Esophagus squamous epithelium (tissue), 4 donors: ENCODE results near the gene OSGIN1.

Experiments used
- POLR2A ChIP-seq, 4 donors: fragments of 450-650 bp; IDR thresholded peaks; one replicate each; pipeline ENCODE4 v1.6.1; 2017; ENCODE audit warnings: antibody characterized with exemption in 4 of 4, mild to moderate bottlenecking in 4 of 4, moderate library complexity in 3 of 4
- TF ChIP-seq, protein P1 (sequence below), 6 experiments: fragments of 450-650 bp in 4 of 6; fragments of 200-600 bp in 2 of 6; sonication (generic) in 2 of 6; IDR thresholded peaks; one replicate each; pipeline ENCODE4 v1.5.1; 2016 to 2019; ENCODE audit warnings: antibody characterized with exemption in 6 of 6, mild to moderate bottlenecking in 4 of 6, moderate library complexity in 4 of 6

DNA sequence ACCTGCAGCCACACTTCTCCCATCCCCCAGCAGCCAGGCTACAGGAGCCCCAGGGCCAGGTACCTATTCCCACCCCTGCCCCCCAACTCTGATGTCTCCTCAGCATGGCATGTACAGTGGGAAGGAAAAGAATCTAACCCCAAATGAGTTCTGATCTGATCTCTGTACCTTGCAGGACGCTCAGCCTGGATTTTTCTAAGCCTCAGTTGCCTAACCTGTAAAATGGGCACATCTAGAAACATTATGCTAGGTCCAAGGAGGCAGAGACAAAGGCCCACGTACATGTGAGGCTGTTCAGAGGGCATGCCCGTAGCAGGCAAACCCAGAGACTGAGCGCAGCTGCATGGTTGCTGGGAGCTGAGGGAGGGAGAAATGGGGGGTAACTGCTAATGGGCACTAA lies 54.5 kb downstream of the OSGIN1 start:
- TF ChIP-seq, protein P1, sequence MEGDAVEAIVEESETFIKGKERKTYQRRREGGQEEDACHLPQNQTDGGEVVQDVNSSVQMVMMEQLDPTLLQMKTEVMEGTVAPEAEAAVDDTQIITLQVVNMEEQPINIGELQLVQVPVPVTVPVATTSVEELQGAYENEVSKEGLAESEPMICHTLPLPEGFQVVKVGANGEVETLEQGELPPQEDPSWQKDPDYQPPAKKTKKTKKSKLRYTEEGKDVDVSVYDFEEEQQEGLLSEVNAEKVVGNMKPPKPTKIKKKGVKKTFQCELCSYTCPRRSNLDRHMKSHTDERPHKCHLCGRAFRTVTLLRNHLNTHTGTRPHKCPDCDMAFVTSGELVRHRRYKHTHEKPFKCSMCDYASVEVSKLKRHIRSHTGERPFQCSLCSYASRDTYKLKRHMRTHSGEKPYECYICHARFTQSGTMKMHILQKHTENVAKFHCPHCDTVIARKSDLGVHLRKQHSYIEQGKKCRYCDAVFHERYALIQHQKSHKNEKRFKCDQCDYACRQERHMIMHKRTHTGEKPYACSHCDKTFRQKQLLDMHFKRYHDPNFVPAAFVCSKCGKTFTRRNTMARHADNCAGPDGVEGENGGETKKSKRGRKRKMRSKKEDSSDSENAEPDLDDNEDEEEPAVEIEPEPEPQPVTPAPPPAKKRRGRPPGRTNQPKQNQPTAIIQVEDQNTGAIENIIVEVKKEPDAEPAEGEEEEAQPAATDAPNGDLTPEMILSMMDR (IDR thresholded peaks at IDR 0.05), result no peak
- TF ChIP-seq POLR2A (IDR thresholded peaks at IDR 0.05), result no peak
